Small intestine (tissue), 7 donors: ENCODE measurements around the gene PMPCA. TPM values are rescaled to one million over a fixed set of nuclear protein-coding genes. Genes with fewer than 3 reads are reported as not detected.

Experiments
- DNase-seq, 2 donors: peaks; one replicate each; pipeline versions ENCODE4 v3.0.0 to v3.0.0-alpha.2; 2013
- FAIRE-seq: peaks from 2 replicates; lab custom pipeline; 2012; peaks lifted over from hg19 to GRCh38; lab: Jason Lieb, UNC
- H3K27ac ChIP-seq, 3 donors: one replicate each; pipeline ENCODE4 v1.5.1; 2013; ENCODE audit warnings: low read length in 2 of 3, mild to moderate bottlenecking in 2 of 3, control low read depth in 1 of 3, inconsistent platforms in 1 of 3, low read depth in 1 of 3, moderate library complexity in 1 of 3
- H3K27me3 ChIP-seq, 3 donors: one replicate each; pipeline ENCODE4 v1.6.1; 2013; ENCODE audit warnings: low read length in 3 of 3, inconsistent platforms in 1 of 3; ENCODE audit not compliant: control insufficient read depth in 3 of 3, insufficient read depth in 3 of 3
- H3K36me3 ChIP-seq, 3 donors: one replicate each; pipeline ENCODE4 v1.6.1; 2013; ENCODE audit warnings: low read length in 3 of 3, inconsistent platforms in 1 of 3, low read depth in 1 of 3, mild to moderate bottlenecking in 1 of 3, moderate library complexity in 1 of 3; ENCODE audit not compliant: control insufficient read depth in 3 of 3, insufficient read depth in 2 of 3
- H3K4me1 ChIP-seq, 3 donors: one replicate each; pipeline ENCODE4 v1.6.1; 2013; ENCODE audit warnings: low read length in 2 of 3, inconsistent platforms in 1 of 3, low read depth in 1 of 3, mild to moderate bottlenecking in 1 of 3, moderate library complexity in 1 of 3; ENCODE audit not compliant: control insufficient read depth in 3 of 3, insufficient read depth in 2 of 3
- H3K4me3 ChIP-seq, 3 donors: one replicate each; pipeline ENCODE4 v1.5.1; 2013; ENCODE audit warnings: low read length in 3 of 3, control low read depth in 1 of 3, inconsistent platforms in 1 of 3, low read depth in 1 of 3, mild to moderate bottlenecking in 1 of 3, moderate library complexity in 1 of 3
- H3K9me3 ChIP-seq, 2 donors: one replicate each; pipeline ENCODE4 v1.6.1; 2013; ENCODE audit warnings: low read depth in 1 of 2, low read length in 1 of 2; ENCODE audit not compliant: control insufficient read depth in 2 of 2, insufficient read depth in 1 of 2
- WGBS, 3 donors: extraction: QIAGEN DNeasy Blood & Tissue Kit; methylation state at CpG; one replicate each; pipeline ENCODE4 v1.1.7; 2013; 5-methylcytosine and 5-hydroxymethylcytosine counted together
- polyA plus RNA-seq, 4 donors: library from polyadenylated mRNA; stranded (reverse) in 3 of 4; unstranded in 1 of 4; fragments of 200-250 nt in 3 of 4; fragments of 120-200 nt in 1 of 4; gene quantifications; one replicate each; pipeline versions ENCODE4 v1.2.1 to v1.2.3, GENCODE V29; 2013
- donor health status: healthy with polysubstance abuse.
- donor health status: control.
- donor health status: control.
- donor health status: Bipolar disorder and iron deficiency.
- donor health status: healthy.

PMPCA gene
- polyA plus RNA-seq, 4 donors, result 34.7 to 64.9 (median 48.9) TPM

GRCh38 chr9:136441681-136442245, 31.3 kb downstream of the PMPCA start:
- no peak for DNase-seq
- H3K9me3 ChIP-seq, result no peaks in the 10 kb centered on the region
- H3K36me3 ChIP-seq, result peaks cover 7 to 80% (median 18%) of the 10 kb centered on the region in 3 donors
- FAIRE-seq, result no peak
- WGBS, 3 donors, result 88 to 89% (median 89%) methylated on average over 17 of the region's 17 CpGs
- H3K4me3 ChIP-seq, result no peak overlapping the region
- H3K4me1 ChIP-seq, result peaks cover 3 to 15% (median 11%) of the 10 kb centered on the region in 3 donors
- H3K27me3 ChIP-seq, result no peaks in the 10 kb centered on the region
- H3K27ac ChIP-seq, result no peak overlapping the region

GRCh38 chr9:136442265-136442664, 31.8 kb downstream of the PMPCA start:
- Histone ChIP-seq H3K4me3 (no peak overlapping the region), H3K27me3 (no peaks in the 10 kb centered on the region), H3K4me1 (peaks cover 3 to 15% (median 10%) of the 10 kb centered on the region in 3 donors), H3K27ac (no peak overlapping the region), H3K9me3 (no peaks in the 10 kb centered on the region), H3K36me3 (peaks cover 7 to 81% (median 19%) of the 10 kb centered on the region in 3 donors)
- 81 to 82% (median 82%) methylated on average over 5 of the region's 5 CpGs for WGBS, 3 donors
- FAIRE-seq (no peak), DNase-seq (no peak)

GRCh38 chr9:136443087-136443486, 32.6 kb downstream of the PMPCA start:
- DNase-seq, result no peak
- FAIRE-seq, result no peak
- WGBS, 3 donors, result 95 to 97% (median 96%) methylated on average over 15 of the region's 15 CpGs
- no peak overlapping the region for H3K4me3 ChIP-seq
- peaks cover 0 to 7% (median 2%) of the 10 kb centered on the region in 3 donors for H3K4me1 ChIP-seq
- H3K36me3 ChIP-seq, result peaks cover 7 to 79% (median 24%) of the 10 kb centered on the region in 3 donors
- H3K9me3 ChIP-seq, result no peaks in the 10 kb centered on the region
- no peaks in the 10 kb centered on the region for H3K27me3 ChIP-seq
- H3K27ac ChIP-seq, result no peak overlapping the region

GRCh38 chr9:136443687-136444086, 33.2 kb downstream of the PMPCA start:
- H3K4me1 ChIP-seq, result peaks cover 0 to 4% (median 0%) of the 10 kb centered on the region in 3 donors
- DNase-seq (no peak), FAIRE-seq (no peak)
- peaks cover 7 to 84% (median 27%) of the 10 kb centered on the region in 3 donors for H3K36me3 ChIP-seq
- H3K27me3 ChIP-seq, result no peaks in the 10 kb centered on the region
- 93 to 96% (median 93%) methylated on average over 7 of the region's 7 CpGs for WGBS, 3 donors
- H3K9me3 ChIP-seq, result no peaks in the 10 kb centered on the region
- no peak overlapping the region for H3K27ac ChIP-seq
- no peak overlapping the region for H3K4me3 ChIP-seq

- Histone ChIP-seq H3K27me3 (no peaks in the 10 kb centered on the region), H3K36me3 (peaks cover 7 to 88% (median 28%) of the 10 kb centered on the region in 3 donors), H3K4me1 (peaks cover 0 to 4% (median 0%) of the 10 kb centered on the region in 3 donors), H3K27ac (no peak overlapping the region), H3K9me3 (no peaks in the 10 kb centered on the region), H3K4me3 (no peak overlapping the region)
- no peak for DNase-seq
- WGBS, 3 donors, result 93 to 95% (median 94%) methylated on average over 20 of the region's 20 CpGs
- FAIRE-seq, result no peak
Measured at GRCh38 chr9:136444102-136444501, 33.6 kb downstream of the PMPCA start.

GRCh38 chr9:136445799-136446198, 35.3 kb downstream of the PMPCA start:
- Histone ChIP-seq H3K27me3 (no peaks in the 10 kb centered on the region), H3K27ac (no peak overlapping the region), H3K9me3 (no peaks in the 10 kb centered on the region), H3K4me3 (no peak overlapping the region), H3K36me3 (peaks cover 7 to 96% (median 31%) of the 10 kb centered on the region in 3 donors), H3K4me1 (no peaks in the 10 kb centered on the region)
- DNase-seq, result no peak
- WGBS, 3 donors, result 89 to 96% (median 90%) methylated on average over 7 of the region's 7 CpGs
- no peak for FAIRE-seq

GRCh38 chr9:136447173-136447778, 36.8 kb downstream of the PMPCA start:
- FAIRE-seq, result no peak

GRCh38 chr9:136448655-136449054, 38.2 kb downstream of the PMPCA start:
- Histone ChIP-seq H3K27me3 (no peaks in the 10 kb centered on the region), H3K4me1 (no peaks in the 10 kb centered on the region), H3K27ac (no peak overlapping the region), H3K36me3 (peaks cover 9 to 84% (median 30%) of the 10 kb centered on the region in 3 donors), H3K9me3 (no peaks in the 10 kb centered on the region), H3K4me3 (no peak overlapping the region)
- FAIRE-seq (no peak), DNase-seq (no peak)
- WGBS, 3 donors, result 88 to 93% (median 90%) methylated on average over 3 of the region's 3 CpGs

More at GRCh38 chr9:136447173-136447778, 36.8 kb downstream of the PMPCA start:
- Histone ChIP-seq H3K36me3 (peaks cover 9 to 93% (median 31%) of the 10 kb centered on the region in 3 donors), H3K27ac (no peak overlapping the region), H3K4me3 (no peak overlapping the region), H3K9me3 (no peaks in the 10 kb centered on the region), H3K27me3 (no peaks in the 10 kb centered on the region), H3K4me1 (no peaks in the 10 kb centered on the region)
- no peak for DNase-seq
- 93 to 95% (median 94%) methylated on average over 27 of the region's 27 CpGs for WGBS, 3 donors
